ENCODE results near the gene FAM200C. TPM values are rescaled to one million over a fixed set of nuclear protein-coding genes. Genes with fewer than 3 reads are reported as not detected.

The FAM200C gene
- total RNA-seq, 4 donors from 2014 or later = 3.6 to 5.1 (median 4.3) TPM

- no peak for TF ChIP-seq CTCF (IDR thresholded peaks at IDR 0.05; ENCODE audit: low read depth)
Observed at GRCh38 chr5:160366230-160366629, 33.6 kb downstream of the FAM200C start.

- TF ChIP-seq CTCF (IDR thresholded peaks at IDR 0.05; ENCODE audit: low read depth) = no peak
Observed at GRCh38 chr5:160363660-160364395, 36.0 kb downstream of the FAM200C start.

- TF ChIP-seq CTCF (IDR thresholded peaks at IDR 0.05; ENCODE audit: low read depth) = no peak
Observed at GRCh38 chr5:160363211-160363610, 36.6 kb downstream of the FAM200C start.

GRCh38 chr5:160361624-160362228, 38.1 kb downstream of the FAM200C start:
- TF ChIP-seq CTCF (IDR thresholded peaks at IDR 0.05; ENCODE audit: low read depth) = no peak

- no peak for TF ChIP-seq CTCF (IDR thresholded peaks at IDR 0.05; ENCODE audit: low read depth)
Observed at GRCh38 chr5:160360310-160360709, 39.5 kb downstream of the FAM200C start.

GRCh38 chr5:160359816-160360215, 40.0 kb downstream of the FAM200C start:
- TF ChIP-seq CTCF (IDR thresholded peaks at IDR 0.05; ENCODE audit: low read depth) = no peak

GRCh38 chr5:160359242-160359641, 40.6 kb downstream of the FAM200C start:
- TF ChIP-seq CTCF (IDR thresholded peaks at IDR 0.05; ENCODE audit: low read depth) = no peak

All from subcutaneous adipose tissue (tissue), 4 donors.